Measurements from ENCODE around the gene SLC6A11. TPM values are rescaled to one million over a fixed set of nuclear protein-coding genes. Genes with fewer than 3 reads are reported as not detected.

The SLC6A11 gene
- total and polyA plus RNA-seq, 3 donors from 2014 or later: 2.0 to 6.9 (median 3.9) TPM

DNA sequence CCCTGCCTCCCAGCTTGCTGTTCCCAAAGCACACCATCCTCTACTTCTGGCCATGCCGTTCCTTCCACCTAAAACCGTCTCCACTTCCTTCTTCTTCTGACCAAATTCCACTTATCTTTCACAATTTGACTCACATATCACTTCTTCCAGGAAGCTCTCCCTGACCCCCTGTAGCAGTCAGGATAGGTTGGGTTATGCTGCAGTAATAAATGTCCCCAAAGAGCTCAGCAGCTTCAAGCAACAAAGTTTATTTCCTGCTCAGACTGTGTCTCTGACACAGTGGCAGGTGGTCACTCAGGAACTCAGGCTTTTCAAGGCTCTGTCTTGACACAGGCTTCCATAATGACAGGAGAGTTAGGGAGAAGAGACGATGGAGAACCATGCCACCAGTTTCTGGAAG, 27.4 kb downstream of the SLC6A11 start:
- WGBS, 2 donors: 93 to 100% methylated on average over 3 of the region's 3 CpGs
- intact Hi-C loops (cut with DNase I; ENCODE audit: low total_unique reads): no loop called here
- H3K4me3 ChIP-seq: no peak overlapping the region
- peaks cover 7% of the 10 kb centered on the region for H3K4me1 ChIP-seq
- H3K36me3 ChIP-seq (ENCODE audit: low read depth, missing control alignments): no peaks in the 10 kb centered on the region
- DNase-seq: no peak
- no peaks in the 10 kb centered on the region for H3K27me3 ChIP-seq
- no peak for TF ChIP-seq POLR2A (IDR thresholded peaks at IDR 0.05)
- no peak overlapping the region for H3K27ac ChIP-seq
- H3K9me3 ChIP-seq: no peaks in the 10 kb centered on the region

DNA sequence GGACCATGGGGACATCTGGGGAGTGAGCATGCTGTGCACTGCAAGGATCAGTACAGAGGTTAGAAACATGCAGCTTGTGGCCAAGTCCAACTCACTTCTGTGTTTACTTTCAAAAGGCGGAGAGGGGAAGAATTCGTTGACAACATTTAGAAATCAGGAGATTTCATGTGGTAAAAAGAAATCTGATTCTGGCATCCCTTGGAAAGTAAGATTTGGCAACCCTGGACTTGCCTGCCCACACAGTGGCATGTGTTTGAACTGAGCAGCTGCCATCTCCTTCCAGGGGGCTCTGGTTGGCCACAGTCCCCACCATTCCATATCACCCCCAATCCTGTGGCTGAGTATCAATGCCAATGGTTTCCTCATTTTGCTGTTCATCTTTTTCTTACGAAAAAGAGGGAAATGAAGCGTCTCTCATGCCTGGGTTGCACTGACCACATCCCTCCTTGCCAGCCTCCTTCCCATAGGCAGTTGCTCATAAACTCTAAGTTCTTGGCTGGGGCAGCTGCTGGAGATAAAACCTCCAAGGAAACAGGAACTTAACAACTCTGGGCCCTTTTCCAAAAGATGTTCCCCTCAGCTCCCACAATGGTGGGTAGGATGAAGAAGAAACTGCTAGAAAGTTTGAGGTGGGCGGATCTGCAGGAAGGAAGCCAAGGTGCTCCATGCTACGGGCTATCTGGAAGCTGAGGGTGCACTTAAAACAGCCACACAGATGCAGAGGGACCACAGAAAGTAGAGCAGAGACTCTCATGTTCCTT, 29.2 kb downstream of the SLC6A11 start:
- Histone ChIP-seq H3K27ac (peak overlapping the region in 1 of 2 donors; percentile 45), H3K4me1 (peaks cover 7% of the 10 kb centered on the region), H3K36me3 (ENCODE audit: low read depth, missing control alignments) (no peaks in the 10 kb centered on the region), H3K27me3 (no peaks in the 10 kb centered on the region), H3K4me3 (no peak overlapping the region), H3K9me3 (no peaks in the 10 kb centered on the region)
- TF ChIP-seq, protein P1, sequence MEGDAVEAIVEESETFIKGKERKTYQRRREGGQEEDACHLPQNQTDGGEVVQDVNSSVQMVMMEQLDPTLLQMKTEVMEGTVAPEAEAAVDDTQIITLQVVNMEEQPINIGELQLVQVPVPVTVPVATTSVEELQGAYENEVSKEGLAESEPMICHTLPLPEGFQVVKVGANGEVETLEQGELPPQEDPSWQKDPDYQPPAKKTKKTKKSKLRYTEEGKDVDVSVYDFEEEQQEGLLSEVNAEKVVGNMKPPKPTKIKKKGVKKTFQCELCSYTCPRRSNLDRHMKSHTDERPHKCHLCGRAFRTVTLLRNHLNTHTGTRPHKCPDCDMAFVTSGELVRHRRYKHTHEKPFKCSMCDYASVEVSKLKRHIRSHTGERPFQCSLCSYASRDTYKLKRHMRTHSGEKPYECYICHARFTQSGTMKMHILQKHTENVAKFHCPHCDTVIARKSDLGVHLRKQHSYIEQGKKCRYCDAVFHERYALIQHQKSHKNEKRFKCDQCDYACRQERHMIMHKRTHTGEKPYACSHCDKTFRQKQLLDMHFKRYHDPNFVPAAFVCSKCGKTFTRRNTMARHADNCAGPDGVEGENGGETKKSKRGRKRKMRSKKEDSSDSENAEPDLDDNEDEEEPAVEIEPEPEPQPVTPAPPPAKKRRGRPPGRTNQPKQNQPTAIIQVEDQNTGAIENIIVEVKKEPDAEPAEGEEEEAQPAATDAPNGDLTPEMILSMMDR (IDR thresholded peaks at IDR 0.05): no peak
- TF ChIP-seq POLR2A (IDR thresholded peaks at IDR 0.05): no peak
- peak; percentile 48 for DNase-seq
- intact Hi-C loops (cut with DNase I; ENCODE audit: low total_unique reads): no loop called here
- WGBS, 2 donors: 46 to 54% methylated on average over 6 of the region's 6 CpGs

DNA sequence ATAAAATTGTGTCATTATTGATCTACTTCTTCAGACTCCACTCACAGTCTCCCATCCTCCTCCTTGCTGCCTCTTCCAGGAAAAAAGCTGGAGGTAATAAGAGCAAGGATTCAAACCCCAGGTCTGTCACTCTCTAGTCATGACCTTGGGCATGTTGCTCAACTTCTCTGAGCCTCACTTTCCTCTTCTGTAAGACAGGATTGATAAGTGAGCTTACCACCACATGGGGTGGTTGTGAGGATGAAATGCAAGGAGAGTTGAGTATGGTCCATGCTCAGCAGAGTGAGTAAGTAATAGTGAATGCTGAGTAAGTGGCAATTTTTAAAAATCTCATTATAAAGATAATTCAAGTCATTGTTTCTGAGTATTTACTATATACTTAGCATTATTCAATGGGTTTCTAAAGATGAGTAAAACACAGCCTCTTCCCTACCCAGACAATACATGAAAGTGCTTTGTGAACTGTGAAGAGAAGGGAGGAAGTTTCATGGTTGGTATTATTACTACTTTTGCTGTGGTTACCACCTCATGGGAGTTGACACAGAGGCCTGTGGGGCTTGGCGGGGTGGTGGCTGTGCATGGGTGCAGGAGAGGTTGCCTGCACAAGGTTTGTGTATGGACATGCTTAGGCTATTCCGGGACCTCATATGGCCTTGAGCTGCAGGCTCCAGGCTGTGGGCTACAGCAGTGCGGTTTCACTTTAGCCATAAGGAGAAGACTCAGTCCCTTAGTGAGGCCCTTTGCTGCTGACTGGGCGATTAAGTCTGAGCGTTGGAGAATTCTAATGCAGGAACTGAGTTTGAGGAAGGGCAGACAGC, 30.0 kb downstream of the SLC6A11 start:
- 47 to 86% methylated on average over 5 of the region's 5 CpGs for WGBS, 2 donors
- Histone ChIP-seq H3K9me3 (no peaks in the 10 kb centered on the region), H3K4me1 (peaks cover 7% of the 10 kb centered on the region), H3K27ac (peak overlapping the region in 1 of 2 donors; percentile 45), H3K4me3 (no peak overlapping the region), H3K36me3 (ENCODE audit: low read depth, missing control alignments) (no peaks in the 10 kb centered on the region), H3K27me3 (no peaks in the 10 kb centered on the region)
- no peak for TF ChIP-seq POLR2A (IDR thresholded peaks at IDR 0.05)
- TF ChIP-seq, protein P1 (IDR thresholded peaks at IDR 0.05): no peak
- peak; percentile 21 for DNase-seq
- intact Hi-C loops (cut with DNase I; ENCODE audit: low total_unique reads): no loop called here

DNA sequence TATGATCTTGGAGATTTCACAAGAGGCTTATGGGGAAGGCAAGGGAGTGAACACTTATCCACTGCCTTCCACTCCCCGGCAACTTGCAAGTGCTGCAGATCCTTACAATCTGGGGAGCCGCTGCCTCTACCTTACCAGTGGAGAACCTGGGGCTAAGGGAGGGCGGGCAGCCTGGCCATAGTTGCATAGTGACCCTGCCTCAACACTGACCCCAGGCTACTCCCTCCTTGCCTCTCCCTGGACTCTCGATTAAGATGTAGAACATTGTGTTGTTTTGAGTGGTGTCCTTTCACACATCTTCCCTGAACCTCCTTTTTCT, 30.6 kb downstream of the SLC6A11 start:
- DNase-seq: no peak
- TF ChIP-seq POLR2A (IDR thresholded peaks at IDR 0.05): no peak
- TF ChIP-seq, protein P1 (IDR thresholded peaks at IDR 0.05): no peak
- no peaks in the 10 kb centered on the region for H3K9me3 ChIP-seq
- H3K36me3 ChIP-seq (ENCODE audit: low read depth, missing control alignments): no peaks in the 10 kb centered on the region
- H3K27ac ChIP-seq: no peak overlapping the region
- H3K4me3 ChIP-seq: no peak overlapping the region
- peaks cover 7% of the 10 kb centered on the region for H3K4me1 ChIP-seq
- intact Hi-C loops (cut with DNase I; ENCODE audit: low total_unique reads): no loop called here
- 82% methylated on average over 4 of the region's 4 CpGs for WGBS, 2 donors
- H3K27me3 ChIP-seq: no peaks in the 10 kb centered on the region

DNA sequence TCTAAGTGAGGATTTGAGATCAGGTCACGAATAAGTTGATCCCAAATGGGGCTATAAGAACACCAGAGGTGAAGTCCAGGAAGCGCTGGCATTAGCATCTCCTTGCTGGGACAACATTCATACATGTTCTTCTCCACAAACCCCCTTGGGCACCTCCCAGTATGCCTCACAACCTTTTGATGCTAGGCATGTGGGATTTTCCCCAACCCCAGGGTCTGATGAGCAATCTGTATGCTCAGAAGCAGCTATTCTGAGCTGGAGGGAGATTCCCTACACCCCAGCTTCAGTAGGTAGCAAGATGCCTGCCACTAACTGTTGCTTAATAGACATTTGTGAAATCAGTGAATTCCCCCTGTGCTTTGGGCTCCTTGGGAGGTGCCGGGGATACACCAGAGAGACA, 32.2 kb downstream of the SLC6A11 start:
- WGBS, 2 donors: 87 to 96% methylated on average over 3 of the region's 3 CpGs
- no peak overlapping the region for H3K27ac ChIP-seq
- no peak for DNase-seq
- peaks cover 7% of the 10 kb centered on the region for H3K4me1 ChIP-seq
- TF ChIP-seq, protein P1 (IDR thresholded peaks at IDR 0.05): no peak
- H3K9me3 ChIP-seq: no peaks in the 10 kb centered on the region
- intact Hi-C loops (cut with DNase I; ENCODE audit: low total_unique reads): no loop called here
- H3K36me3 ChIP-seq (ENCODE audit: low read depth, missing control alignments): no peaks in the 10 kb centered on the region
- no peaks in the 10 kb centered on the region for H3K27me3 ChIP-seq
- H3K4me3 ChIP-seq: no peak overlapping the region
